GM23248 (cell line): Measurements from ENCODE around the gene TXNDC17.

Source experiments
- EZH2 ChIP-seq: fragments of 200-600 bp; sonication (generic); IDR thresholded peaks from 2 replicates; pipeline ENCODE4 v1.6.1; 2018; ENCODE audit warnings: antibody characterized with exemption, mild to moderate bottlenecking; ENCODE audit not compliant: insufficient read depth, poor library complexity, severe bottlenecking
- EZH2phosphoT487 ChIP-seq: fragments of 200-600 bp; sonication (generic); IDR thresholded peaks from 2 replicates; pipeline ENCODE4 v1.6.1; 2018; ENCODE audit warnings: antibody characterized with exemption, moderate library complexity, mild to moderate bottlenecking, low read depth; ENCODE audit not compliant: insufficient read depth

DNA sequence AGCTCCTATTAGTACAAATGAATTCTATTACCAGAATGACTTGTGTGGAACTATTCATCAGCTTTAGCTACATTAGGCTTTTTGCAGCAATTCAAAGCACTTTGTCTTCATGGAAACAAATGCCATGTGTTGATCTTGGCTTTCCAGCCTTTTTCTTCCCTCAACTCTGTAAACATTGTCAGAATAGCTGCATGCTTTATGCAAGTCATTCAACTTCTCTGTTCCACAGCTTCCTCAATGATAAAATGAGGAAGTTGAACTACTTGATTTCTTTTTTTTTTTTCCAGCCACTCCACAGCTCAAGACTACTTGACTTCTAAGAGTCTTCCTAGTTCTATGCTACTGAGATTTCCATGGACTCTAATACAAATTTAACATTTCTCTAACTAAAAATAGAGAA, 41.5 kb upstream of the TXNDC17 start:
- TF ChIP-seq EZH2 (no peak), EZH2phosphoT487 (no peak)
